ENCODE data around the gene SLC6A8.

Gene SLC6A8

DNA sequence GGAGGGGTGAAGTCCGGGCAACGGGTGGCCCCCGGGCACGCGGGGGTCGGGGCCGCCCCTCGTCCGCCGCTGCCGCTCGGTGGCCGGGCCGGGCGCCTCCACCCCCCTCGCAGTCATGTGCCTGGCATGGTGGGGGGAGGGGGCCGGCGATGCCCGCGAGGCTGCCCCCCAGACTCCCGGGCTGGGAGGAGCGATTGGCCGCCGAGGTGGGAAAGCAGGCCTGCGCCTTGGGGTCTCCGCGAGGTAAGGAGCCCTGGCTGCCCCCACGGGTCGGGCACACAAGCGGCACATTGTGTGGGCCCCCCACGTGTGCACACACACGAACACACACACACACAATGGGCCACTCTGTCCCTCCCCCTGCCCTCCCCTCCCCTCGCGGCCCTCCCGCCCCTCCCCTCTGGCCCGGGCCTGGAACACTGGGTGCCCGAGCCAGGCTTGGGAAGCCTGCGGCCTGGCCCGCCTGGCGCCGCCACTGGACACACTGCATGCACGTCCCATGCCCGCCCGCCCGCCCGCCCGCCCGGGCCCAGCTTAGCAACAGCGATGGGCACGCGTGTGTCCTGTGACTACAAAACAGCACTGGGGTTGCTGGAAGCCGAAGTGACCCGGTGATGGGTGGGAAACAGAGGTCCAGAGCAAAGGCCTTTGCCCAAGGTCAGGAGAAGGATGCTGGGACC lies 1.3 kb downstream of the SLC6A8 start (continued):
- TF ChIP-seq, protein P1, sequence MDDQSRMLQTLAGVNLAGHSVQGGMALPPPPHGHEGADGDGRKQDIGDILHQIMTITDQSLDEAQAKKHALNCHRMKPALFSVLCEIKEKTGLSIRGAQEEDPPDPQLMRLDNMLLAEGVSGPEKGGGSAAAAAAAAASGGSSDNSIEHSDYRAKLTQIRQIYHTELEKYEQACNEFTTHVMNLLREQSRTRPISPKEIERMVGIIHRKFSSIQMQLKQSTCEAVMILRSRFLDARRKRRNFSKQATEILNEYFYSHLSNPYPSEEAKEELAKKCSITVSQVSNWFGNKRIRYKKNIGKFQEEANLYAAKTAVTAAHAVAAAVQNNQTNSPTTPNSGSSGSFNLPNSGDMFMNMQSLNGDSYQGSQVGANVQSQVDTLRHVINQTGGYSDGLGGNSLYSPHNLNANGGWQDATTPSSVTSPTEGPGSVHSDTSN (CRISPR knock-in tag; IDR thresholded peaks at IDR 0.05): no peak
- TF ChIP-seq GFI1B (tag by site-specific recombination; IDR thresholded peaks at IDR 0.05): no peak
- 0 out of 2 replicates have a peak, but pooled peaks have one; percentile 17 for TF ChIP-seq ZEB2 (tag by site-specific recombination; IDR thresholded peaks at IDR 0.05)
- TF ChIP-seq ZNF391 (tag by site-specific recombination; IDR thresholded peaks at IDR 0.05; ENCODE audit: borderline replicate concordance, low read depth): no peak
- no peak for TF ChIP-seq BCL11B (tag by site-specific recombination; IDR thresholded peaks at IDR 0.05; ENCODE audit: low read depth)
- TF ChIP-seq WT1 (tag by site-specific recombination; IDR thresholded peaks at IDR 0.05): no peak
- TF ChIP-seq, protein P2, sequence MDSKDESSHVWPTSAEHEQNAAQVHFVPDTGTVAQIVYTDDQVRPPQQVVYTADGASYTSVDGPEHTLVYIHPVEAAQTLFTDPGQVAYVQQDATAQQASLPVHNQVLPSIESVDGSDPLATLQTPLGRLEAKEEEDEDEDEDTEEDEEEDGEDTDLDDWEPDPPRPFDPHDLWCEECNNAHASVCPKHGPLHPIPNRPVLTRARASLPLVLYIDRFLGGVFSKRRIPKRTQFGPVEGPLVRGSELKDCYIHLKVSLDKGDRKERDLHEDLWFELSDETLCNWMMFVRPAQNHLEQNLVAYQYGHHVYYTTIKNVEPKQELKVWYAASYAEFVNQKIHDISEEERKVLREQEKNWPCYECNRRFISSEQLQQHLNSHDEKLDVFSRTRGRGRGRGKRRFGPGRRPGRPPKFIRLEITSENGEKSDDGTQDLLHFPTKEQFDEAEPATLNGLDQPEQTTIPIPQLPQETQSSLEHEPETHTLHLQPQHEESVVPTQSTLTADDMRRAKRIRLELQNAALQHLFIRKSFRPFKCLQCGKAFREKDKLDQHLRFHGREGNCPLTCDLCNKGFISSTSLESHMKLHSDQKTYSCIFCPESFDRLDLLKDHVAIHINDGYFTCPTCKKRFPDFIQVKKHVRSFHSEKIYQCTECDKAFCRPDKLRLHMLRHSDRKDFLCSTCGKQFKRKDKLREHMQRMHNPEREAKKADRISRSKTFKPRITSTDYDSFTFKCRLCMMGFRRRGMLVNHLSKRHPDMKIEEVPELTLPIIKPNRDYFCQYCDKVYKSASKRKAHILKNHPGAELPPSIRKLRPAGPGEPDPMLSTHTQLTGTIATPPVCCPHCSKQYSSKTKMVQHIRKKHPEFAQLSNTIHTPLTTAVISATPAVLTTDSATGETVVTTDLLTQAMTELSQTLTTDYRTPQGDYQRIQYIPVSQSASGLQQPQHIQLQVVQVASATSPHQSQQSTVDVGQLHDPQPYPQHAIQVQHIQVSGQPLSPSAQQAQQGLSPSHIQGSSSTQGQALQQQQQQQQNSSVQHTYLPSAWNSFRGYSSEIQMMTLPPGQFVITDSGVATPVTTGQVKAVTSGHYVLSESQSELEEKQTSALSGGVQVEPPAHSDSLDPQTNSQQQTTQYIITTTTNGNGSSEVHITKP (tag by site-specific recombination; IDR thresholded peaks at IDR 0.05): no peak
- no peak for TF ChIP-seq ZBTB21 (tag by site-specific recombination; IDR thresholded peaks at IDR 0.05)
- TF ChIP-seq SP2 (tag by site-specific recombination; IDR thresholded peaks at IDR 0.05): no peak
- TF ChIP-seq, protein P3, sequence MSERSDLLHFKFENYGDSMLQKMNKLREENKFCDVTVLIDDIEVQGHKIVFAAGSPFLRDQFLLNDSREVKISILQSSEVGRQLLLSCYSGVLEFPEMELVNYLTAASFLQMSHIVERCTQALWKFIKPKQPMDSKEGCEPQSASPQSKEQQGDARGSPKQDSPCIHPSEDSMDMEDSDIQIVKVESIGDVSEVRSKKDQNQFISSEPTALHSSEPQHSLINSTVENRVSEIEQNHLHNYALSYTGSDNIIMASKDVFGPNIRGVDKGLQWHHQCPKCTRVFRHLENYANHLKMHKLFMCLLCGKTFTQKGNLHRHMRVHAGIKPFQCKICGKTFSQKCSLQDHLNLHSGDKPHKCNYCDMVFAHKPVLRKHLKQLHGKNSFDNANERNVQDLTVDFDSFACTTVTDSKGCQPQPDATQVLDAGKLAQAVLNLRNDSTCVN (tag by site-specific recombination; optimal IDR thresholded peaks at IDR 0.05): peak; percentile 61
- no peak for TF ChIP-seq ZNF654 (tag by site-specific recombination; IDR thresholded peaks at IDR 0.05; ENCODE audit: low read depth)
- TF ChIP-seq, protein P4, sequence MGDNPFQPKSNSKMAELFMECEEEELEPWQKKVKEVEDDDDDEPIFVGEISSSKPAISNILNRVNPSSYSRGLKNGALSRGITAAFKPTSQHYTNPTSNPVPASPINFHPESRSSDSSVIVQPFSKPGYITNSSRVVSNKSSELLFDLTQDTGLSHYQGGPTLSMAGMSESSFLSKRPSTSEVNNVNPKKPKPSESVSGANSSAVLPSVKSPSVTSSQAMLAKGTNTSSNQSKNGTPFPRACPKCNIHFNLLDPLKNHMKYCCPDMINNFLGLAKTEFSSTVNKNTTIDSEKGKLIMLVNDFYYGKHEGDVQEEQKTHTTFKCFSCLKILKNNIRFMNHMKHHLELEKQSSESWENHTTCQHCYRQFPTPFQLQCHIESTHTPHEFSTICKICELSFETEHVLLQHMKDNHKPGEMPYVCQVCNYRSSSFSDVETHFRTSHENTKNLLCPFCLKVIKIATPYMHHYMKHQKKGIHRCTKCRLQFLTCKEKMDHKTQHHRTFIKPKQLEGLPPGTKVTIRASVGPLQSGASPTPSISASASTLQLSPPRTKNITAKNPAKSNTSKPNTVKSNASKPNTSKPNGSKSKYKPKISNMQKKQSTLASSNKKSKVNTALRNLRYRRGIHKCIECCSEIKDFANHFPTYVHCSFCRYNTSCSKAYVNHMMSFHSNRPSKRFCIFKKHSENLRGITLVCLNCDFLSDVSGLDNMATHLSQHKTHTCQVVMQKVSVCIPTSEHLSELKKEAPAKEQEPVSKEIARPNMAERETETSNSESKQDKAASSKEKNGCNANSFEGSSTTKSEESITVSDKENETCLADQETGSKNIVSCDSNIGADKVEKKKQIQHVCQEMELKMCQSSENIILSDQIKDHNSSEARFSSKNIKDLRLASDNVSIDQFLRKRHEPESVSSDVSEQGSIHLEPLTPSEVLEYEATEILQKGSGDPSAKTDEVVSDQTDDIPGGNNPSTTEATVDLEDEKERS (tag by site-specific recombination; IDR thresholded peaks at IDR 0.05): no peak
- peak; percentile 33; the same call in 1 of the 2 replicates for TF ChIP-seq SP3 (tag by site-specific recombination; IDR thresholded peaks at IDR 0.05)
- TF ChIP-seq ZBTB7A (tag by site-specific recombination; IDR thresholded peaks at IDR 0.05; ENCODE audit: low read depth): no peak
- TF ChIP-seq SALL2 (tag by site-specific recombination; IDR thresholded peaks at IDR 0.05; ENCODE audit: borderline replicate concordance): no peak
- no peak for TF ChIP-seq ZNF157 (tag by site-specific recombination; IDR thresholded peaks at IDR 0.05)
- TF ChIP-seq, protein P5, sequence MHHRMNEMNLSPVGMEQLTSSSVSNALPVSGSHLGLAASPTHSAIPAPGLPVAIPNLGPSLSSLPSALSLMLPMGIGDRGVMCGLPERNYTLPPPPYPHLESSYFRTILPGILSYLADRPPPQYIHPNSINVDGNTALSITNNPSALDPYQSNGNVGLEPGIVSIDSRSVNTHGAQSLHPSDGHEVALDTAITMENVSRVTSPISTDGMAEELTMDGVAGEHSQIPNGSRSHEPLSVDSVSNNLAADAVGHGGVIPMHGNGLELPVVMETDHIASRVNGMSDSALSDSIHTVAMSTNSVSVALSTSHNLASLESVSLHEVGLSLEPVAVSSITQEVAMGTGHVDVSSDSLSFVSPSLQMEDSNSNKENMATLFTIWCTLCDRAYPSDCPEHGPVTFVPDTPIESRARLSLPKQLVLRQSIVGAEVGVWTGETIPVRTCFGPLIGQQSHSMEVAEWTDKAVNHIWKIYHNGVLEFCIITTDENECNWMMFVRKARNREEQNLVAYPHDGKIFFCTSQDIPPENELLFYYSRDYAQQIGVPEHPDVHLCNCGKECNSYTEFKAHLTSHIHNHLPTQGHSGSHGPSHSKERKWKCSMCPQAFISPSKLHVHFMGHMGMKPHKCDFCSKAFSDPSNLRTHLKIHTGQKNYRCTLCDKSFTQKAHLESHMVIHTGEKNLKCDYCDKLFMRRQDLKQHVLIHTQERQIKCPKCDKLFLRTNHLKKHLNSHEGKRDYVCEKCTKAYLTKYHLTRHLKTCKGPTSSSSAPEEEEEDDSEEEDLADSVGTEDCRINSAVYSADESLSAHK (tag by site-specific recombination; IDR thresholded peaks at IDR 0.05): no peak
- TF ChIP-seq ZNF658 (tag by site-specific recombination; IDR thresholded peaks at IDR 0.05): no peak
- no peak for TF ChIP-seq ZNF707 (tag by site-specific recombination; IDR thresholded peaks at IDR 0.05)
- TF ChIP-seq, protein P6, sequence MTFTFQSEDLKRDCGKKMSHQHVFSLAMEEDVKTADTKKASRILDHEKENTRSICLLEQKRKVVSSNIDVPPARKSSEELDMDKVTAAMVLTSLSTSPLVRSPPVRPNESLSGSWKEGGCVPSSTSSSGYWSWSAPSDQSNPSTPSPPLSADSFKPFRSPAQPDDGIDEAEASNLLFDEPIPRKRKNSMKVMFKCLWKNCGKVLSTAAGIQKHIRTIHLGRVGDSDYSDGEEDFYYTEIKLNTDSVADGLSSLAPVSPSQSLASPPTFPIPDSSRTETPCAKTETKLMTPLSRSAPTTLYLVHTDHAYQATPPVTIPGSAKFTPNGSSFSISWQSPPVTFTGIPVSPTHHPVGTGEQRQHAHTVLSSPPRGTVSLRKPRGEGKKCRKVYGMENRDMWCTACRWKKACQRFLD (tag by site-specific recombination; IDR thresholded peaks at IDR 0.05): no peak
- TF ChIP-seq ZNF510 (tag by site-specific recombination; IDR thresholded peaks at IDR 0.05; ENCODE audit: insufficient replicate concordance): no peak
- peak; percentile 83 for TF ChIP-seq GLIS1 (tag by site-specific recombination; IDR thresholded peaks at IDR 0.05)
- TF ChIP-seq ZNF433 (tag by site-specific recombination; IDR thresholded peaks at IDR 0.05; ENCODE audit: low read depth): no peak
- TF ChIP-seq, protein P7, sequence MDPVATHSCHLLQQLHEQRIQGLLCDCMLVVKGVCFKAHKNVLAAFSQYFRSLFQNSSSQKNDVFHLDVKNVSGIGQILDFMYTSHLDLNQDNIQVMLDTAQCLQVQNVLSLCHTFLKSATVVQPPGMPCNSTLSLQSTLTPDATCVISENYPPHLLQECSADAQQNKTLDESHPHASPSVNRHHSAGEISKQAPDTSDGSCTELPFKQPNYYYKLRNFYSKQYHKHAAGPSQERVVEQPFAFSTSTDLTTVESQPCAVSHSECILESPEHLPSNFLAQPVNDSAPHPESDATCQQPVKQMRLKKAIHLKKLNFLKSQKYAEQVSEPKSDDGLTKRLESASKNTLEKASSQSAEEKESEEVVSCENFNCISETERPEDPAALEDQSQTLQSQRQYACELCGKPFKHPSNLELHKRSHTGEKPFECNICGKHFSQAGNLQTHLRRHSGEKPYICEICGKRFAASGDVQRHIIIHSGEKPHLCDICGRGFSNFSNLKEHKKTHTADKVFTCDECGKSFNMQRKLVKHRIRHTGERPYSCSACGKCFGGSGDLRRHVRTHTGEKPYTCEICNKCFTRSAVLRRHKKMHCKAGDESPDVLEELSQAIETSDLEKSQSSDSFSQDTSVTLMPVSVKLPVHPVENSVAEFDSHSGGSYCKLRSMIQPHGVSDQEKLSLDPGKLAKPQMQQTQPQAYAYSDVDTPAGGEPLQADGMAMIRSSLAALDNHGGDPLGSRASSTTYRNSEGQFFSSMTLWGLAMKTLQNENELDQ (tag by site-specific recombination; IDR thresholded peaks at IDR 0.05; ENCODE audit: low read depth): no peak
